HepG2 (cell line): Measurements from ENCODE around the gene CCM2. TPM values are rescaled to one million over a fixed set of nuclear protein-coding genes. Genes with fewer than 3 reads are reported as not detected.
"Not testable (repeated sequence)": the region's sequence is repeated elsewhere in the genome, so short reads cannot be mapped to it uniquely, and the experiment has no call there.

Experiments used
- ATAC-seq: fragments of 200-7000 bp; cut with Tn5 transposase; 3 replicates; pipeline ENCODE4 v1.9.1; 2020; ENCODE audit warnings: mild to moderate bottlenecking, moderate library complexity
- BruUV-seq: library from RNA; stranded (reverse); fragments of 400-500 nt; replicated peaks from 2 replicates; lab custom pipeline; 2021; lab: Mats Ljungman, UMichigan
- CTCF ChIA-PET: fragments of 300-600 bp; formaldehyde crosslinking; extraction: SDS; loops from one replicate; lab custom pipeline; 2021; ENCODE audit warnings: low total read pairs, inconsistent platforms, low intra/inter-chr PET ratio; lab: Yijun Ruan, JAX
- POLR2A ChIA-PET: fragments of 350-600 bp; sonication (Branson Sonifier 250); formaldehyde crosslinking; loops from one replicate; lab custom pipeline; 2020; ENCODE audit warnings: antibody characterized with exemption, inconsistent platforms; lab: Yijun Ruan, JAX
- DNase-seq: peaks from one replicate; pipeline ENCODE4 v3.0.0-alpha.2; 2015; ENCODE audit warnings: low spot score
- FAIRE-seq: peaks from 3 replicates; lab custom pipeline; 2011; peaks lifted over from hg19 to GRCh38; lab: Jason Lieb, UNC
- H2AFZ ChIP-seq: one replicate; pipeline ENCODE4 v1.6.1; 2011; ENCODE audit warnings: low read length, inconsistent platforms
- H3K27ac ChIP-seq: fragments of 300-600 bp; 3 replicates; pipeline ENCODE4 v1.8.0; 2011; ENCODE audit warnings: mixed run types, mild to moderate bottlenecking, mixed read lengths, low read length, inconsistent platforms; ENCODE audit not compliant: insufficient read depth; ENCODE audit errors: extremely low read length
- H3K27me3 ChIP-seq, 2 experiments: fragments of 200-600 bp in 1 of 2; 2 replicates in 1 of 2; 3 replicates in 1 of 2; pipeline versions ENCODE4 v1.6.0 to v1.8.0; 2011; ENCODE audit warnings: low read length in 2 of 2, mild to moderate bottlenecking in 2 of 2, moderate library complexity in 2 of 2, inconsistent platforms in 1 of 2; ENCODE audit not compliant: insufficient read depth in 2 of 2, control insufficient read depth in 1 of 2
- H3K36me3 ChIP-seq, 2 experiments: fragments of 200-600 bp in 1 of 2; replicated peaks in 1 of 2; 2 replicates in 1 of 2; 3 replicates in 1 of 2; pipeline versions ENCODE4 v1.5.1 to v1.8.0; 2011; ENCODE audit warnings: low read length in 2 of 2, inconsistent platforms in 1 of 2; ENCODE audit not compliant: insufficient read depth in 2 of 2, control insufficient read depth in 1 of 2
- H3K4me1 ChIP-seq: 2 replicates; pipeline ENCODE4 v1.5.1; 2012; ENCODE audit warnings: low read length, inconsistent platforms; ENCODE audit not compliant: insufficient read depth
- H3K4me2 ChIP-seq: 2 replicates; pipeline ENCODE4 v1.6.0; 2011; ENCODE audit warnings: low read depth, low read length, inconsistent platforms
- H3K4me3 ChIP-seq, 3 experiments: fragments of 200-600 bp in 1 of 3; sonication (generic), shearing (Covaris generic) in 1 of 3; replicated peaks in 1 of 3; 2 replicates each; pipeline ENCODE4 v1.5.1; 2011 to 2016; ENCODE audit warnings: low read length in 3 of 3, inconsistent platforms in 2 of 3, low read depth in 2 of 3, mild to moderate bottlenecking in 2 of 3, control low read depth in 1 of 3, mixed read lengths in 1 of 3; ENCODE audit not compliant: insufficient read depth in 1 of 3
- H3K79me2 ChIP-seq: one replicate; pipeline ENCODE4 v1.6.1; 2011; ENCODE audit warnings: low read length, inconsistent platforms; ENCODE audit not compliant: insufficient read depth
- H3K9ac ChIP-seq: 2 replicates; pipeline ENCODE4 v1.6.0; 2011; ENCODE audit warnings: mild to moderate bottlenecking, low read depth, low read length, inconsistent platforms; ENCODE audit not compliant: insufficient read depth
- H3K9me3 ChIP-seq: 2 replicates; pipeline ENCODE4 v1.5.1; 2012; ENCODE audit warnings: mild to moderate bottlenecking, low read length
- H4K20me1 ChIP-seq: 2 replicates; pipeline ENCODE4 v1.6.0; 2011; ENCODE audit warnings: inconsistent platforms, mild to moderate bottlenecking, low read length, moderate library complexity; ENCODE audit not compliant: insufficient read depth
- WGBS: methylation state at CpG from one replicate; pipeline ENCODE4 v1.1.6; 2017; ENCODE audit warnings: low lambda C conversion rate; 5-methylcytosine and 5-hydroxymethylcytosine counted together
- in situ Hi-C: cut with HindIII; loops from 2 replicates; pipeline ENCODE4 v1.10.0; 2017; ENCODE audit warnings: low pct_unique_long_range_greater_than_20kb; ENCODE audit not compliant: extremely low pct_ligation_motif_present
- intact Hi-C: fragments of 100-400 bp; cut with micrococcal nuclease; formaldehyde crosslinking; loops from one replicate; pipeline ENCODE4 v1.10.0; 2022; ENCODE audit not compliant: unreplicated experiment
- polyA plus RNA-seq, 8 experiments: library from polyadenylated mRNA; depleted of rRNA in 3 of 8; stranded (reverse) in 7 of 8; unstranded in 1 of 8; fragments of >200 nt; fragmentation: Illumina TruSeq in 4 of 8; extraction: Trizol in 4 of 8; gene quantifications; 2 replicates each; pipeline versions ENCODE4 v1.2.1 to v1.2.3, GENCODE V29; 2011 to 2016; ENCODE audit warnings: low read depth in 4 of 8, missing spikeins in 1 of 8, mixed read lengths in 1 of 8; ENCODE audit not compliant: insufficient read depth in 1 of 8
- total RNA-seq, 5 experiments: library from RNA; depleted of rRNA; stranded (reverse); fragments of >200 nt; fragmentation: Illumina TruSeq; extraction: Trizol; gene quantifications; 2 replicates each; pipeline ENCODE4 v1.2.3, GENCODE V29; 2016; ENCODE audit warnings: low read depth in 1 of 5
- TF ChIP-seq, protein P1 (sequence below): IDR thresholded peaks from 2 replicates; pipeline ENCODE4 v1.6.1; 2012; ENCODE audit warnings: low read length, improper control_type of control experiment
- TF ChIP-seq, protein P2 (sequence below): conservative IDR thresholded peaks from 2 replicates; pipeline ENCODE4 v1.6.1; 2018; ENCODE audit warnings: missing genetic modification reagents

CCM2 gene
- total and polyA plus RNA-seq, 2 of the 13 experiments (the other 11 are each of a cell fraction or from before 2014, with no cell fraction given): 13.7 to 15.8 TPM

DNA sequence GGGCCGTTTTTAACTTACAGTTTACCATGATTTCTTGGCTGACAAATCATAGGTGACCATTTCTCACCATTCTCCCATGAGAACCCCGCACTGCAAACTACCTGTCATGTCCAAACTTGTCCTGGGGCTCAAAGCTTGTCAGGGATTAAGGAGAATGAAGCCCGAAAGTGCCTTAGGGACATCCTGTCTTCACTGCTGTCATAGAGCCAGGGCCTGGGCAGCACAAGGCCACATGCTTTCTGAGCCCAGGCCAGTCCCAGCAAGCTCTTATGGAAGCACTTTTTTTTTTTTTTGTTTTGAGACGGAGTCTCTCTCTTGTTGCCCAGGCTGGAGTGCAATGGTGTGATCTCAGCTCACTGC, 33.9 kb downstream of the CCM2 start (continued):
- TF ChIP-seq, protein P1, sequence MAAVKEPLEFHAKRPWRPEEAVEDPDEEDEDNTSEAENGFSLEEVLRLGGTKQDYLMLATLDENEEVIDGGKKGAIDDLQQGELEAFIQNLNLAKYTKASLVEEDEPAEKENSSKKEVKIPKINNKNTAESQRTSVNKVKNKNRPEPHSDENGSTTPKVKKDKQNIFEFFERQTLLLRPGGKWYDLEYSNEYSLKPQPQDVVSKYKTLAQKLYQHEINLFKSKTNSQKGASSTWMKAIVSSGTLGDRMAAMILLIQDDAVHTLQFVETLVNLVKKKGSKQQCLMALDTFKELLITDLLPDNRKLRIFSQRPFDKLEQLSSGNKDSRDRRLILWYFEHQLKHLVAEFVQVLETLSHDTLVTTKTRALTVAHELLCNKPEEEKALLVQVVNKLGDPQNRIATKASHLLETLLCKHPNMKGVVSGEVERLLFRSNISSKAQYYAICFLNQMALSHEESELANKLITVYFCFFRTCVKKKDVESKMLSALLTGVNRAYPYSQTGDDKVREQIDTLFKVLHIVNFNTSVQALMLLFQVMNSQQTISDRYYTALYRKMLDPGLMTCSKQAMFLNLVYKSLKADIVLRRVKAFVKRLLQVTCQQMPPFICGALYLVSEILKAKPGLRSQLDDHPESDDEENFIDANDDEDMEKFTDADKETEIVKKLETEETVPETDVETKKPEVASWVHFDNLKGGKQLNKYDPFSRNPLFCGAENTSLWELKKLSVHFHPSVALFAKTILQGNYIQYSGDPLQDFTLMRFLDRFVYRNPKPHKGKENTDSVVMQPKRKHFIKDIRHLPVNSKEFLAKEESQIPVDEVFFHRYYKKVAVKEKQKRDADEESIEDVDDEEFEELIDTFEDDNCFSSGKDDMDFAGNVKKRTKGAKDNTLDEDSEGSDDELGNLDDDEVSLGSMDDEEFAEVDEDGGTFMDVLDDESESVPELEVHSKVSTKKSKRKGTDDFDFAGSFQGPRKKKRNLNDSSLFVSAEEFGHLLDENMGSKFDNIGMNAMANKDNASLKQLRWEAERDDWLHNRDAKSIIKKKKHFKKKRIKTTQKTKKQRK: no peak
- TF ChIP-seq, protein P2, sequence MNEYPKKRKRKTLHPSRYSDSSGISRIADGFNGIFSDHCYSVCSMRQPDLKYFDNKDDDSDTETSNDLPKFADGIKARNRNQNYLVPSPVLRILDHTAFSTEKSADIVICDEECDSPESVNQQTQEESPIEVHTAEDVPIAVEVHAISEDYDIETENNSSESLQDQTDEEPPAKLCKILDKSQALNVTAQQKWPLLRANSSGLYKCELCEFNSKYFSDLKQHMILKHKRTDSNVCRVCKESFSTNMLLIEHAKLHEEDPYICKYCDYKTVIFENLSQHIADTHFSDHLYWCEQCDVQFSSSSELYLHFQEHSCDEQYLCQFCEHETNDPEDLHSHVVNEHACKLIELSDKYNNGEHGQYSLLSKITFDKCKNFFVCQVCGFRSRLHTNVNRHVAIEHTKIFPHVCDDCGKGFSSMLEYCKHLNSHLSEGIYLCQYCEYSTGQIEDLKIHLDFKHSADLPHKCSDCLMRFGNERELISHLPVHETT (CRISPR knock-in tag): no peak

DNA sequence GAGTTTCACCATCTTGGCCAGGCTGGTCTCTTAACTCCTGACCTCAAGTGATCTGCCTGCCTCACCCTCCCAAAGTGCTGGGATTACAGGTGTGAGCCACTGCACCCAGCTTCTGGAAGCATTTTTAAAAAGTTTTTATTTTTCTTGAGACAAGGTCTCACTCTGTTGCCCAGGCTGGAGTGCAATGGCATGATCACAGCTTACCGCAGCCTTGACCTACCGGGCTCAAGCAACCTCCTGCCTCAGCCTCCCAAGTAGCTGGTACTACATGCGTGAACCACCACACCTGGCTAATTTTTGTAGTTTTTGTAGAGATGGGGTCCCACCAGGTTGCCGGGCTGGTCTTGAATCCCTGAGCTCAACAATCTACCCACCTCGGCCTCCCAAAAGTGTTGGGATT, 34.7 kb downstream of the CCM2 start:
- DNase-seq, H3K36me3 ChIP-seq, H3K27me3 ChIP-seq, H3K27ac ChIP-seq, BruUV-seq, in situ Hi-C loops, H2AFZ ChIP-seq, H3K9ac ChIP-seq, intact Hi-C loops, H3K9me3 ChIP-seq, FAIRE-seq, H4K20me1 ChIP-seq, CTCF ChIA-PET, ATAC-seq, H3K4me3 ChIP-seq, H3K4me2 ChIP-seq: not testable (repeated sequence)
- WGBS: 80% methylated on average over 5 of the region's 5 CpGs
- peaks cover 12% of the 10 kb centered on the region for H3K79me2 ChIP-seq
- POLR2A ChIA-PET: interaction anchor here (1.6 kb wide), 1 partner anchor 19 kb away, joined by 3 read pairs; no protein-coding TSS in a partner anchor
- peaks cover 74% of the 10 kb centered on the region for H3K4me1 ChIP-seq
